Measurements from ENCODE around the gene NOS1AP.
"Not testable (repeated sequence)": the region's sequence is repeated elsewhere in the genome, so short reads cannot be mapped to it uniquely, and the experiment has no call there.

NOS1AP gene

GRCh38 chr1:162197615-162198421 is 128.3 kb downstream of the NOS1AP start:
- DNase-seq, result no peak

- no peak for DNase-seq
Observed at GRCh38 chr1:162200096-162200847, 130.8 kb downstream of the NOS1AP start.

GRCh38 chr1:162201062-162201461 is 131.6 kb downstream of the NOS1AP start:
- DNase-seq, result not testable (repeated sequence)

DNA sequence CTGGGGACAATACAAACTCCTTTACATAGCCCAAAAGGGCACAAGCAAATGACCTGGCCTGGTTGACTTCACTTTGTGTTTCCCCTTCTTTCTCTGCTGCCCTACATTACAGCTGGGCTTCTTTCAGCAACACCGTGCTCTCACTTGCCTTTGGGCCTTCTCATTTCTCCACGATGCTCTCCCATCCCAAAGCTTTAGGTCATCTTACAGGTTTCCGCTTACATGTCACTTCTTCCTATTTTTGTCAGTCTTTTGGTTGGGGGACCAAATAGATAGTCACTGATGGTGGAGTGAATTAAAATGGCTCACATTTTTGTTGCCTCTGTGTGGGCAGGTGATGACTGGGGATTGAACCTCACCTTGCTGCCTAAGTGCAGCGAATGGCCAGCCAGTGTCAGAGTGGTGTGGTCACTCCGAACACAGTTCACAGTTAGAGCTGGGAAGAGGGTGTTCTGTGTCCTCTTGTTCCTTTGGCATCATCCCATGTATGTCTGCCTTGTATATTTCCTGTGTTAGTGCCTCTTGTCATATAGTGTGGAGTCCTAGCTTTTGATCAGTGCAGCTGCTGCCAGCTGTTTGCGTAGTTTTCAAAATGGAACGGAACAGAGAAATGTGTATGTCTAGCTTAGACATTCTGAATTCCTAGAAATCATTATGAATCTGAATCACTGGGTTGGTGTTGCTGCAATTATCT is 134.8 kb downstream of the NOS1AP start:
- DNase-seq, result no peak

GRCh38 chr1:162204823-162205155 is 135.3 kb downstream of the NOS1AP start:
- no peak for DNase-seq

GRCh38 chr1:162206300-162206699 is 136.8 kb downstream of the NOS1AP start:
- DNase-seq, result no peak

- DNase-seq, result no peak
Observed at GRCh38 chr1:162206749-162207635, 137.5 kb downstream of the NOS1AP start.

DNA sequence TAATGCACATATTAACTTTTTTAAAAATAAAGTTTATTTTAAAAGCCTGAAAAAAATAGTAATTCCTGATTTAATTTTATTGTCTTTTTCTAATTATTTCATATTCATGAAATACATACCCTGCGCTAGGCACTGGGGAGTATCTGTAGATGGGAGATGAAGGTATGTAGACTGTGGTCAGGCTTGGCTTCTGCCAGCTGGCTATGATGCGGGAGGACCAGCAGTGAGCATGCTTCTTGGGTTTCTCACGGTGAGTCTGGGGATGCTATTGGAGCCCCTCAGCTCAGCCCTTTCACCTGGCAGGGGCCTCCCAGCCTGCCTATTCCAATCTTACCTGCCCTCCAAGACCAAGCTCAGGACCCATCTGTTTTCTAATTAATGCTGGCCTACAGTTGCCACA is 138.4 kb downstream of the NOS1AP start:
- no peak for DNase-seq

DNA sequence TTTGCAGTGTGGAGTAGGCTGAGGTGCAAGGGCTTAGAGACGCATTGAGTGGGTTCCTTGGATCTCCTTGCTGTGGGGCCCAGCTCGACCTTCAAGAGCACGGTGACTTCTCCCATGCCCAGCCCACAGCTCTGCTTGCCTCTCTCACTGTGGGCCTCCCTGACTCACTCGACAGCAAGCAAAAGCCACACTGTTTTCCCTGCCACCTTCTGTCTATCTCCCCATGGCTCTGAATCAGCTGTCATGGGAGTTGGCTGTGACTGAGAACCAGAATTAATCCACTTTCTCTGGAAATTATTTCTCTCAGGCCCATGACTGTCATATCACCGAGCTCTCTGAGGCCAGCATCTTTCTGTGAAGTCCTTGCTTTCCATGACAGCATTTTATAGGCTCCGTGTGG is 140.7 kb downstream of the NOS1AP start:
- no peak for DNase-seq

DNA sequence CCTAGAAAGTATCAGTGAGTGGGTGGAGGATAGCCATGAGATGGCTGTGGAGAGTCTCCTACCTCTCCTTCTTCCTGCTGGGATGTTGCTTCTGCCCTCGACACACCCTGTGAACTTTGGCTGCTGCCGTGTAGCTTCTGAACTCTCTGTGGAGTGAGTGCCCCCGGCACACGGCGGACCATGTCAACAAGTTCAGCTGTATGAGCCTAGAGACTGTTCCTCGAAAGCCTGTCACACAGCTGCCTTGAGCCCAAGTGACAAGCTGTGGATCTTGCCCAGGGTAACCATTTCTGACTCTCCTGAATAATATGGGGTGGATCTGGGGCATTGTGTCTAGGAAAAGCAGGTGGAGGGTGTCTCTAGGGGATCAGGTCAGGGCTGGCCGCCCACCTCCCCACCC is 143.2 kb downstream of the NOS1AP start:
- no peak for DNase-seq

GRCh38 chr1:162213281-162213912 is 143.9 kb downstream of the NOS1AP start:
- DNase-seq, result no peak

- DNase-seq, result no peak
Observed at GRCh38 chr1:162214202-162214601, 144.7 kb downstream of the NOS1AP start.

DNA sequence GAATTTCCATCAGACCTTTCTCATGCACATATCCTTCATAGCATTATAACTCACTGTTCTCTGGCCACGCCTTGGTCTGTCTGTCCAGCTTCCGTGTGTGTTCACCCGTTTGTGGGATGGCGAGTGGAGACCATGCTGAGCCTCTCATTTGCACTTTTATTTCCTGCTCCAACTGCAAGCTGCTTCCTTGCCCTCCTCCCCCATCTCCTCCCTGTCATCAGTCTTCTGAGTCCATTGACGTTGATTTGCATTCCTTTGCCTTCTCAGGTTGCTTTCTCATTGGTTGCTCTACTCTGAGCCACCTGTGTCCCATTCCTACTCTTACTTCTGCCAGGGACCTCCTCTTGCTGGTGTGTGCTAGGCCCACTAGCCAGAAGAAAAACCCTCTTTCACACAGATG is 146.4 kb downstream of the NOS1AP start:
- no peak for DNase-seq

DNA sequence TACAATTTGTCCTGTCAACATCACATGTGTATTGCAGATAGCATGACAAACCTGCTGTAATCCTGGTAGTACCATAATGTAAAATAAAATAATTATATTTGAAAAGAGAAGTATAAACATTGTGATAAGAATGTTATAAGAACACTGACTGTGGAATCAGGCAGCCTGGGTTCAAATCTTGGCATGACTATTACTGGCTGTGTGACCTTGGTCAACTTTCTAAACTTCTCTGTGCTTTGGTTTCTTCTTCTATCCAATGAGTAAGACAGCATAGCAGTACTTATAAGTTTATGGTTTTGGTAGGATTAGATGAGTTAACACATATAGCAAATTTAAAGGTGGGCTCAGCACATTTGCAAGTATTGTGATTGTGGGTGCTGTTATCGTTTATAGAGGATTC is 147.1 kb downstream of the NOS1AP start:
- DNase-seq, result no peak

- no peak for DNase-seq
Observed at GRCh38 chr1:162217706-162218105, 148.2 kb downstream of the NOS1AP start.

GRCh38 chr1:162218546-162218945 is 149.1 kb downstream of the NOS1AP start:
- DNase-seq, result no peak

DNA sequence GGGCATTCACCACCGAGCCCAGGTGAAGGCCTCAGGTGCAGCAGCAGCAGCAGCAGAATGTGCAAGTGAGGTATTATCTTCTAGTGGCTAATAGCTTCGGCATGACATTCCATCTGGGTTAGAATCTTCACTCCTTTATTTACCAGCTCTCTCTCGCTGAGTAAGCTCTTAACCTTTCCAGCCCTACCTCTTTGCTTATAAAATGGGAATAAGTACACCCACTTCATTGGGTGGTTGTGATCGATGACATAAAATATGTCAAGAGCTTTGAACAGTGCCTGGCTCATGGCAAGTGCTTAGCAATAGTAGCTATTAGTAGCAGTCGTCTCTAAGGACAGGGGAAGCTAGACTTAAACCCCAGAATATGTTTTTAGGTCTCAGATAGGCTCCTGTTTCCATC is 149.5 kb downstream of the NOS1AP start:
- no peak for DNase-seq

DNA sequence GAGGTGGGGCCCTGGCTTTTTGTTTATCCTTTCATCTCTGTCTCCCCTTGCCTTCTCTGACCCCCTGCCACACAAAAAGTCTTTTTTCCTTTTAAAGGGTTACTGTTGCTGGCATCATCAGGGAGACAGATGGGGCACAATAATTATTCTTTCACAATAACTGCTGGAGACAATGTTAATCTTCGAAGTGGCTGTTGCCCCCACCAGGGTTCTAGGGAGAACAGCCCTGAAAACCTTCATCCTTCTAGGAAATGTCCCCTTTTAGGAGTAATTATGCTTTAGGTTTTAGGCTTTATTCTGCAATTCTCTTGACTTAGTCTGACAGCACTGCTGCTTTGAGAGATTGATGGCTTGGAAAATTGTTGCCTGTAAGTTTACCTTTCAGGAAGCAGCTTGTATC is 150.0 kb downstream of the NOS1AP start:
- DNase-seq, result no peak

- DNase-seq, result no peak
Observed at GRCh38 chr1:162220009-162220539, 150.6 kb downstream of the NOS1AP start.

DNA sequence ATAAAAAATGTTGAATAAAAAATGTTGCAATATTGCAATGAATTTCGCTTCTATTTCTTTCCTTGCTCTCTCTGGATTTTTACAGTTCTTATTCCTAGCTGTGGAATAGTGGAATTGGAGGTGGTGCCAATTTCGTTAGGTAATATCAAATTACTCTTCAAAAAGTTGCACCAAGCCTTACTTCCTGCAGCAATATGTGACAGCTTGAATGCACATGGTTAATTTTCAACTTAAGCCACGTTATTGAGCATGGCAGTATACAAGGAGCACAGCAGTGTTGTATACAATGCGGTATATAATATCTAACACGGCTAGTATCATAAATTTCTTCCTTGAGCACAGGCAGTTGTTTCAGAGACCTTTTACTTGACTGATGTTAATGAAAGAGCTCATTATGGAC is 152.5 kb downstream of the NOS1AP start:
- no peak for DNase-seq

GRCh38 chr1:162222730-162223129 is 153.2 kb downstream of the NOS1AP start:
- DNase-seq, result no peak

DNA sequence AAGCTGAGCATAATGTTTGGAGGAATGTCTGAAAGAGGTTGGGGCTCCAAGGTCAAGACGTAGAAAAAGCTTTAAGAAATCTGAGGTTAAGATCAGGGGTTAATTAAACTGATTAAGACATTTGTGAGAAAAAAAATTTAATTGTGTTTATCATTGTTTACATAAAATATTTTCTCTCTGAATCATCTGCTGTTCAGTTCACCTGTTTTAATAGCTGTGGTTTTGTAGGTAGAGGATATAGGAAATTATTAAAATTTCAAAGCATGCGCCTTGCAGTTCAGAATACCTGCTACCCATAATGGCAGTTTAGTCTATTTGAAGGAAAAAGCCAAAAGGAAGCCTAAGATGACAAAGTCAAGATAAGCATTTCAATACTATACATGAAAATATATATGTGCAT is 154.0 kb downstream of the NOS1AP start:
- DNase-seq, result no peak

Data from activated CD8-positive, alpha-beta memory T cell treated with anti-CD3 and anti-CD28 coated beads, Interleukin-2, amount 50 U/mL, for 4 hours (primary cell).